BJ (cell line): Measurements from ENCODE around the gene TTI1. TPM values are rescaled to one million over a fixed set of nuclear protein-coding genes. Genes with fewer than 3 reads are reported as not detected.

Source experiments
- CTCF ChIA-PET: fragments of 350-600 bp; formaldehyde crosslinking; extraction: SDS; loops from one replicate; lab custom pipeline; 2021; ENCODE audit warnings: antibody characterized with exemption, inconsistent platforms; lab: Yijun Ruan, JAX
- POLR2A ChIA-PET: fragments of 300-600 bp; sonication (Branson Sonifier 250); formaldehyde crosslinking; extraction: SDS; loops from one replicate; lab custom pipeline; 2021; ENCODE audit warnings: antibody characterized with exemption; lab: Charles Lee
- DNase-seq: peaks from one replicate; pipeline ENCODE4 v3.0.0-alpha.2; 2011; ENCODE audit warnings: low read depth
- H3K27me3 ChIP-seq: 2 replicates; pipeline ENCODE4 v1.6.0; 2011; ENCODE audit warnings: low read length; ENCODE audit not compliant: control insufficient read depth, insufficient read depth
- H3K36me3 ChIP-seq: 2 replicates; pipeline ENCODE4 v1.5.1; 2011; ENCODE audit warnings: low read length; ENCODE audit not compliant: control insufficient read depth, insufficient read depth
- H3K4me3 ChIP-seq: 2 replicates; pipeline ENCODE4 v1.5.1; 2011; ENCODE audit warnings: low read depth, mild to moderate bottlenecking, control low read depth, low read length
- CTCF ChIP-seq: IDR thresholded peaks from 2 replicates; pipeline ENCODE4 v1.5.1; 2011; ENCODE audit warnings: low read depth, mild to moderate bottlenecking, control low read depth, inconsistent platforms, low read length, moderate library complexity; ENCODE audit not compliant: insufficient read depth
- polyA plus RNA-seq: library from polyadenylated mRNA; depleted of rRNA; stranded (reverse); fragments of >200 nt; gene quantifications from 2 replicates; pipeline ENCODE4 v1.2.3, GENCODE V29; 2011

The TTI1 gene
- polyA plus RNA-seq, 1 experiment, result 12.7 TPM

GRCh38 chr20:37983286-37983685, 50.0 kb downstream of the TTI1 start:
- no peak for DNase-seq
- ChIA-PET POLR2A (no interaction called here), CTCF (interaction anchor here (1.1 to 1.4 kb wide), 3 partner anchors 9 to 419 kb away, joined by 4 to 5 read pairs (median 4); no protein-coding TSS in a partner anchor)
- TF ChIP-seq CTCF, result no peak
- H3K27me3 ChIP-seq, result no peaks in the 10 kb centered on the region
- H3K36me3 ChIP-seq, result no peaks in the 10 kb centered on the region
- no peak overlapping the region for H3K4me3 ChIP-seq

GRCh38 chr20:37981568-37981967, 51.7 kb downstream of the TTI1 start:
- no peaks in the 10 kb centered on the region for H3K27me3 ChIP-seq
- H3K4me3 ChIP-seq, result no peak overlapping the region
- ChIA-PET CTCF (interaction anchor here (0.7 kb wide), 1 partner anchor 417 kb away, joined by 3 read pairs; no protein-coding TSS in a partner anchor), POLR2A (no interaction called here)
- H3K36me3 ChIP-seq, result no peaks in the 10 kb centered on the region
- no peak for TF ChIP-seq CTCF
- DNase-seq, result no peak

GRCh38 chr20:37980876-37981275, 52.4 kb downstream of the TTI1 start:
- no peaks in the 10 kb centered on the region for H3K36me3 ChIP-seq
- no peak for TF ChIP-seq CTCF
- CTCF ChIA-PET, result interaction anchor here (0.7 kb wide), 1 partner anchor 417 kb away, joined by 3 read pairs; no protein-coding TSS in a partner anchor
- no peak overlapping the region for H3K4me3 ChIP-seq
- POLR2A ChIA-PET, result no interaction called here
- DNase-seq, result no peak
- H3K27me3 ChIP-seq, result no peaks in the 10 kb centered on the region

- H3K27me3 ChIP-seq, result no peaks in the 10 kb centered on the region
- DNase-seq, result no peak
- ChIA-PET CTCF (interaction anchor here (0.6 to 1.3 kb wide), 3 partner anchors 13 to 325 kb away, joined by 3 to 4 read pairs (median 4); no protein-coding TSS in a partner anchor), POLR2A (no interaction called here)
- H3K36me3 ChIP-seq, result no peaks in the 10 kb centered on the region
- no peak overlapping the region for H3K4me3 ChIP-seq
- TF ChIP-seq CTCF, result no peak
Measured at GRCh38 chr20:37980383-37980782, 52.9 kb downstream of the TTI1 start.

- TF ChIP-seq CTCF, result no peak
- CTCF ChIA-PET, result interaction anchor here (0.6 to 1.3 kb wide), 3 partner anchors 14 to 326 kb away, joined by 3 to 4 read pairs (median 4); no protein-coding TSS in a partner anchor
- POLR2A ChIA-PET, result no interaction called here
- H3K4me3 ChIP-seq, result no peak overlapping the region
- H3K27me3 ChIP-seq, result no peaks in the 10 kb centered on the region
- DNase-seq, result no peak
- no peaks in the 10 kb centered on the region for H3K36me3 ChIP-seq
Measured at GRCh38 chr20:37979021-37979985, 54.0 kb downstream of the TTI1 start.
